Upper lobe of right lung (tissue), 1 donor: ENCODE measurements around the gene ST8SIA4. TPM values are rescaled to one million over a fixed set of nuclear protein-coding genes. Genes with fewer than 3 reads are reported as not detected.
A peak's percentile ranks its signal among the peaks of the same experiment; 100 is the strongest.

Experiments
- ATAC-seq: fragments of 200-7000 bp; cut with Tn5 transposase; one replicate; pipeline ENCODE4 v1.9.1; 2020; ENCODE audit warnings: mild to moderate bottlenecking, moderate library complexity
- DNase-seq: peaks from one replicate; pipeline ENCODE4 v3.0.0-alpha.2; 2020
- H3K27ac ChIP-seq: fragments of 200-600 bp; one replicate; pipeline ENCODE4 v1.8.0; 2022
- H3K27me3 ChIP-seq: fragments of 200-600 bp; one replicate; pipeline ENCODE4 v1.8.0; 2022; ENCODE audit warnings: mild to moderate bottlenecking
- H3K36me3 ChIP-seq: fragments of 200-600 bp; one replicate; pipeline ENCODE4 v1.8.0; 2022
- H3K4me1 ChIP-seq: fragments of 200-600 bp; one replicate; pipeline ENCODE4 v1.8.0; 2022
- H3K4me3 ChIP-seq: fragments of 200-600 bp; one replicate; pipeline ENCODE4 v1.8.0; 2022; ENCODE audit warnings: mild to moderate bottlenecking
- H3K9me3 ChIP-seq: fragments of 200-600 bp; one replicate; pipeline ENCODE4 v1.8.0; 2022
- CTCF ChIP-seq: fragments of 200-600 bp; IDR thresholded peaks from one replicate; pipeline ENCODE4 v1.8.0; 2022; ENCODE audit warnings: antibody characterized with exemption
- intact Hi-C: fragments of 100-400 bp; cut with DNase I; formaldehyde crosslinking; loops from one replicate; pipeline ENCODE4 v1.11.0; 2022
- total RNA-seq: library from RNA; stranded (reverse); fragmentation: NEBNext Ultra II Directional; extraction: Animal tissue kit (Norgen Biotek cat#: 25700); gene quantifications from one replicate; pipeline ENCODE4 v1.2.1, GENCODE V29; 2021
- donor health status: DM: no; HTN: yes; CAD: no; lungs with severe emphysema.

ST8SIA4 gene
- total RNA-seq, 1 donor from 2014 or later: 17.8 TPM

GRCh38 chr5:100827481-100827889 lies 75.6 kb downstream of the ST8SIA4 start:
- Histone ChIP-seq H3K9me3 (no peaks in the 10 kb centered on the region), H3K4me3 (no peak overlapping the region), H3K36me3 (no peaks in the 10 kb centered on the region), H3K4me1 (peaks cover 13% of the 10 kb centered on the region), H3K27me3 (no peaks in the 10 kb centered on the region), H3K27ac (peak overlapping the region; percentile 53)
- intact Hi-C loops: no loop called here
- TF ChIP-seq CTCF: no peak
- DNase-seq: no peak
- ATAC-seq: peak; percentile 49

- H3K27ac ChIP-seq: no peak overlapping the region
- H3K4me3 ChIP-seq: no peak overlapping the region
- ATAC-seq: peak; percentile 47
- DNase-seq: no peak
- intact Hi-C loops: no loop called here
- H3K9me3 ChIP-seq: no peaks in the 10 kb centered on the region
- H3K36me3 ChIP-seq: no peaks in the 10 kb centered on the region
- no peaks in the 10 kb centered on the region for H3K27me3 ChIP-seq
- peaks cover 13% of the 10 kb centered on the region for H3K4me1 ChIP-seq
- TF ChIP-seq CTCF: no peak
Measured at GRCh38 chr5:100826133-100826532, 76.9 kb downstream of the ST8SIA4 start.

- no peak for ATAC-seq
- no peaks in the 10 kb centered on the region for H3K36me3 ChIP-seq
- TF ChIP-seq CTCF: no peak
Measured at GRCh38 chr5:100824635-100825034, 78.4 kb downstream of the ST8SIA4 start.

GRCh38 chr5:100823812-100824211 lies 79.3 kb downstream of the ST8SIA4 start:
- DNase-seq (no peak), ATAC-seq (no peak)
- no peaks in the 10 kb centered on the region for H3K36me3 ChIP-seq
- TF ChIP-seq CTCF: no peak
- H3K4me3 ChIP-seq: no peak overlapping the region
- H3K27ac ChIP-seq: no peak overlapping the region
- no peaks in the 10 kb centered on the region for H3K27me3 ChIP-seq
- no peaks in the 10 kb centered on the region for H3K9me3 ChIP-seq
- H3K4me1 ChIP-seq: peaks cover 13% of the 10 kb centered on the region
- intact Hi-C loops: no loop called here

More at GRCh38 chr5:100824635-100825034, 78.4 kb downstream of the ST8SIA4 start:
- intact Hi-C loops: no loop called here
- Histone ChIP-seq H3K27ac (no peak overlapping the region), H3K4me1 (peaks cover 13% of the 10 kb centered on the region), H3K9me3 (no peaks in the 10 kb centered on the region), H3K4me3 (no peak overlapping the region), H3K27me3 (no peaks in the 10 kb centered on the region)
- no peak for DNase-seq

- H3K4me1 ChIP-seq: no peaks in the 10 kb centered on the region
- DNase-seq (no peak), ATAC-seq (no peak)
- H3K27ac ChIP-seq: no peak overlapping the region
- intact Hi-C loops: no loop called here
- no peaks in the 10 kb centered on the region for H3K36me3 ChIP-seq
- no peak for TF ChIP-seq CTCF
- no peaks in the 10 kb centered on the region for H3K27me3 ChIP-seq
- H3K4me3 ChIP-seq: no peak overlapping the region
- H3K9me3 ChIP-seq: no peaks in the 10 kb centered on the region
Measured at GRCh38 chr5:100821751-100822150, 81.3 kb downstream of the ST8SIA4 start.

- no peak for ATAC-seq
- intact Hi-C loops: no loop called here
- Histone ChIP-seq H3K27ac (no peak overlapping the region), H3K9me3 (no peaks in the 10 kb centered on the region), H3K4me3 (no peak overlapping the region), H3K4me1 (no peaks in the 10 kb centered on the region), H3K27me3 (no peaks in the 10 kb centered on the region), H3K36me3 (no peaks in the 10 kb centered on the region)
- DNase-seq: no peak
- TF ChIP-seq CTCF: no peak
Measured at GRCh38 chr5:100818340-100818739, 84.7 kb downstream of the ST8SIA4 start.
